Osteocyte (in vitro differentiated cells): ENCODE results near the gene FOXA3. TPM values are rescaled to one million over a fixed set of nuclear protein-coding genes. Genes with fewer than 3 reads are reported as not detected.

Experiments
- DNase-seq: peaks from one replicate; pipeline ENCODE4 v3.0.0; 2021; ENCODE audit warnings: mixed read lengths; ENCODE audit not compliant: unreplicated experiment; ENCODE audit errors: extremely low spot score
- H3K27ac Mint-ChIP-seq: one replicate; pipeline ENCODE4 v1.8.0; 2021; ENCODE audit warnings: mild to moderate bottlenecking, mixed read lengths; ENCODE audit not compliant: unreplicated experiment
- H3K27me3 Mint-ChIP-seq: one replicate; pipeline ENCODE4 v1.8.0; 2021; ENCODE audit warnings: mixed read lengths; ENCODE audit not compliant: unreplicated experiment
- H3K36me3 Mint-ChIP-seq: one replicate; pipeline ENCODE4 v1.8.0; 2021; ENCODE audit warnings: mixed read lengths; ENCODE audit not compliant: unreplicated experiment
- H3K4me1 Mint-ChIP-seq: one replicate; pipeline ENCODE4 v1.8.0; 2021; ENCODE audit warnings: mixed read lengths; ENCODE audit not compliant: unreplicated experiment
- H3K4me3 Mint-ChIP-seq: one replicate; pipeline ENCODE4 v1.8.0; 2021; ENCODE audit warnings: mild to moderate bottlenecking, moderate library complexity, mixed read lengths; ENCODE audit not compliant: unreplicated experiment
- H3K9me3 Mint-ChIP-seq: one replicate; pipeline ENCODE4 v1.8.0; 2021; ENCODE audit warnings: mixed read lengths; ENCODE audit not compliant: unreplicated experiment
- total RNA-seq: library from RNA; stranded (reverse); gene quantifications from 2 replicates; pipeline ENCODE4 v1.2.1, GENCODE V29; 2021
- TF ChIP-seq, protein P1 (sequence below): fragments of 200-600 bp; sonication (generic); IDR thresholded peaks from 2 replicates; pipeline ENCODE4 v1.5.0; 2021; ENCODE audit warnings: antibody characterized with exemption, mild to moderate bottlenecking, moderate library complexity

The FOXA3 gene
- total RNA-seq, 1 donor from 2014 or later = not detected

DNA sequence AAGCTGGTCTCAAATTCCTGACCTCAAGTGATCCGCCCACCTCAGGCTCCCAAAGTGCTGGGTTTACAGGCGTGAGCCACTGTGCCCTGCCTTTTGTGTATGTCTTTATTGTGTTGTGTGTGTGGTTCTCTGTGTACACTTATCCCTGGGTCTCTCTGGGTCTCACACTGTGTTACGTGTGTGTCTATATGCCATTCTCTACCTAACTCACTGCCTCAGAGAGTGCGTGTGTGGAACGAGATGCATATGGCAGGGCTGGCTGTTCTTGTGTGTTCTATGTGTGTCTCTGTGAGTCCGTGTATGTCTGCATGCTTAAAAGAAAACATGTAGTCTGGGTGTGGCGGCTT, 10.5 kb downstream of the FOXA3 start:
- Mint-ChIP-seq H3K4me3 (no peak overlapping the region), H3K27ac (no peak overlapping the region), H3K9me3 (no peaks in the 10 kb centered on the region), H3K4me1 (peaks cover 20% of the 10 kb centered on the region), H3K36me3 (no peaks in the 10 kb centered on the region), H3K27me3 (peaks cover 3% of the 10 kb centered on the region)
- DNase-seq = no peak
- TF ChIP-seq, protein P1, sequence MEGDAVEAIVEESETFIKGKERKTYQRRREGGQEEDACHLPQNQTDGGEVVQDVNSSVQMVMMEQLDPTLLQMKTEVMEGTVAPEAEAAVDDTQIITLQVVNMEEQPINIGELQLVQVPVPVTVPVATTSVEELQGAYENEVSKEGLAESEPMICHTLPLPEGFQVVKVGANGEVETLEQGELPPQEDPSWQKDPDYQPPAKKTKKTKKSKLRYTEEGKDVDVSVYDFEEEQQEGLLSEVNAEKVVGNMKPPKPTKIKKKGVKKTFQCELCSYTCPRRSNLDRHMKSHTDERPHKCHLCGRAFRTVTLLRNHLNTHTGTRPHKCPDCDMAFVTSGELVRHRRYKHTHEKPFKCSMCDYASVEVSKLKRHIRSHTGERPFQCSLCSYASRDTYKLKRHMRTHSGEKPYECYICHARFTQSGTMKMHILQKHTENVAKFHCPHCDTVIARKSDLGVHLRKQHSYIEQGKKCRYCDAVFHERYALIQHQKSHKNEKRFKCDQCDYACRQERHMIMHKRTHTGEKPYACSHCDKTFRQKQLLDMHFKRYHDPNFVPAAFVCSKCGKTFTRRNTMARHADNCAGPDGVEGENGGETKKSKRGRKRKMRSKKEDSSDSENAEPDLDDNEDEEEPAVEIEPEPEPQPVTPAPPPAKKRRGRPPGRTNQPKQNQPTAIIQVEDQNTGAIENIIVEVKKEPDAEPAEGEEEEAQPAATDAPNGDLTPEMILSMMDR = no peak

DNA sequence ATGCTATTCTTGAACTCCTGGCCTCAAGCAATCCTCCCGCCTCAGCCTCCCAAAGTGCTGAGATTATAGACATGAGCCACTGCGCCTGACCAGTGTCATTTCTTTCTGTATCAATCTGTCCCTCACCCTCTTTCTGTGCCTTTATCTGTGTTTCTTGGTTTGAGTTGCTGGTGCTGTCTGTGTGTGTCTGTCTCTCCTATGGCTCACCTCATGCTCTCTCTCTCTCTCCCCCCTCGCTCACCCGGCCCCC, 12.0 kb downstream of the FOXA3 start:
- peaks cover under 1% of the 10 kb centered on the region for H3K36me3 Mint-ChIP-seq
- peak overlapping the region; percentile 50 for H3K27ac Mint-ChIP-seq
- no peak overlapping the region for H3K4me3 Mint-ChIP-seq
- TF ChIP-seq, protein P1 = no peak
- peaks cover 20% of the 10 kb centered on the region for H3K4me1 Mint-ChIP-seq
- no peaks in the 10 kb centered on the region for H3K9me3 Mint-ChIP-seq
- no peak for DNase-seq
- H3K27me3 Mint-ChIP-seq = peaks cover 3% of the 10 kb centered on the region

DNA sequence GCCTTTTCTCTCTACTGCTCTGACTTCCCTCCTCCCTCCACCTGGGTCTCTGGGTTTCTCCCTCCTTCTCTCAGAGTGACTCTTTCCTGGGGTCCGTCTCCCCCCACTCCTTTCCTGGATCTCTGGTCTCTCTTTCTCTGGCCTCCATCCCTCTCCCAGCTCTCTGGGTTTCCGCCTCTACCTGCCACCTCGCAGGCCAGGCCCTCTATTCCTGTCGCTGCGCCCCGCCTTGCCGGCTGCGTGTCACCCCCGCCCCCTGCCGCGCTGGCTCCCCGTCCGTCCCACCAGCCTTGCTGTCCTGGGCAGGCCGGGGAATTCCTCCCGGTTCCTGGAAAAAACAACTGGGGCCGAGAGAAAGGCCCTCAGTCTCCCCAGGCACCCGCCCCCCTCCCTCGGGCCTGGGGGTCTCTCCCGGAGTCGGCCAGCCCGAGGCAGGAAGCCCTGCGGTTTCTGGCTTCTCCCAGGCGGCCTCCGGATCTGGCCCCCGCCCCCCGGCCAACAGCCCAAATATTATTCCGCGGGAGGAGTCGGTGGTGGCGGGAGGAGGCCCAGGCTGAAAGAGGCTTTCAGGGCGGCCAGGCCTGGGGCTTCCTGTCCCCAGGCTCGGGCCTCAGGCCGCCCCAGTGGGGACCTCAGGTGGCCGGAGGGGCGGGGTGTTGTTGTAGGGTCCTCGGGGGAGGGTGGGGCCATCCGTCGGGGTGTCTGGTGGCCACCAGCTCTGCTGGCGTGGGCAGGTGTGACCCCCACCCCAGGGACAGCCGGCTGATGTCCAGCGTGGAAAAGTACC, 12.5 kb downstream of the FOXA3 start:
- TF ChIP-seq, protein P1 = no peak
- H3K4me1 Mint-ChIP-seq = peaks cover 20% of the 10 kb centered on the region
- no peak overlapping the region for H3K4me3 Mint-ChIP-seq
- peak overlapping the region; percentile 50 for H3K27ac Mint-ChIP-seq
- H3K27me3 Mint-ChIP-seq = peaks cover 3% of the 10 kb centered on the region
- DNase-seq = no peak
- no peaks in the 10 kb centered on the region for H3K9me3 Mint-ChIP-seq
- peaks cover 2% of the 10 kb centered on the region for H3K36me3 Mint-ChIP-seq

DNA sequence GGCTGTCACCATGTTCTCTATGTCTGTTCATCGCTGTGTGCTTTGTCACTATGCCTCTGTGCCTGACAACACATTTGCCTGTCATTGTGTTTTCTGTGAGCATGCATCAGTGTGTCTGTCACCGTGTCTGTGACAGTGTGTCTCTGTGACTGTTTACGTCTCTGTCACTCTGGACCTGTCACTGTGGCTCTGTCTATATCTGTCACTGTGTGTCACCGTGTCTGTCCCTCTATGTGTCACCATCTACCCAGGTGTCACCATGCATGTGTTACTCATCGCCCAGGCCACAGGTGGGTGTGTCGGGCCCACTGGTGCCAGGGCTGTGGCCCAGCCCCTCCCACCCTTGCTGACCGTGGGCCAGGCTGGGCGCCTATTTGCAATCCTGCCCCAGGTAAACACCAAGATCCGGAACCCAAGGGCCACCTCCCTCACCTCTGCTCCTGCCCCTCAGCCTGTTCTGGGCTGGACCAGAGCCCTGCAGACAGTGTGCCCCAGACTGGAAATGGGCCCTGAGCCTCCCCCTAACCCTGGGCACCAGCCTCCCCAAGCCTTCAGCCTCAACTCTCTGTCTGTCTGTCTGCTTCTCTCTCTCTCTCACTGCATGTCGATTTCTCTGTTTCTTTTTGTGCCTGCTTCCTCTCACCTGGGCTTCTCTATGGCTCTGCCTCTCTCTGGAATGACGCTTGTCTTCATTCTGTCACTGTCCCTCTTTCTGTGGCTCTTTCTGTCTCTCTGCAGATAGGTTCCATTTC, 14.1 kb downstream of the FOXA3 start:
- Mint-ChIP-seq H3K27ac (no peak overlapping the region), H3K4me3 (no peak overlapping the region), H3K9me3 (no peaks in the 10 kb centered on the region), H3K27me3 (peaks cover 3% of the 10 kb centered on the region), H3K36me3 (peaks cover 3% of the 10 kb centered on the region), H3K4me1 (peaks cover 23% of the 10 kb centered on the region)
- DNase-seq = no peak
- TF ChIP-seq, protein P1 = no peak

DNA sequence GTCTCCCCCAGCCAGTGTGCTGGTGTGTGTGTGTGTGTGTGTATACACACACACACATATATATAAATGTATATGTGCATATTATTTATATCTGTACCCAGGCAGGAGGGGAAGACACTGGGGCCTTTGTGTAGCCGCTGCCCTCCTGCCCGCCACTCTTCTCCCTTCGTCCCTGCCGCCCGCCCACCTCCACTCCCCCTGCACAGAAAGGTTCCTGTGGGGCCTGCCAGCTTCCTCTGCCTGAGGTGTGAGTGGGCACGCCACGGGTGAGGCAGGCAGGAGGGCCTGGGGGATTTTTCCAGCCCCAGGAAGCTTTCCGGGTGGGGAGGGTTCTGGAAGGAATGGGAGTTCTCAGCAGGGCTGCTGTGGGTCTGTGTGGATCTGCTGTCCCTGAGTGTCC, 14.9 kb downstream of the FOXA3 start:
- Mint-ChIP-seq H3K4me1 (peaks cover 28% of the 10 kb centered on the region), H3K9me3 (no peaks in the 10 kb centered on the region), H3K4me3 (no peak overlapping the region), H3K36me3 (peaks cover 5% of the 10 kb centered on the region), H3K27ac (no peak overlapping the region), H3K27me3 (peaks cover 3% of the 10 kb centered on the region)
- DNase-seq = no peak
- TF ChIP-seq, protein P1 = no peak
